ENCODE results near the gene SLC26A2.

Gene SLC26A2

DNA sequence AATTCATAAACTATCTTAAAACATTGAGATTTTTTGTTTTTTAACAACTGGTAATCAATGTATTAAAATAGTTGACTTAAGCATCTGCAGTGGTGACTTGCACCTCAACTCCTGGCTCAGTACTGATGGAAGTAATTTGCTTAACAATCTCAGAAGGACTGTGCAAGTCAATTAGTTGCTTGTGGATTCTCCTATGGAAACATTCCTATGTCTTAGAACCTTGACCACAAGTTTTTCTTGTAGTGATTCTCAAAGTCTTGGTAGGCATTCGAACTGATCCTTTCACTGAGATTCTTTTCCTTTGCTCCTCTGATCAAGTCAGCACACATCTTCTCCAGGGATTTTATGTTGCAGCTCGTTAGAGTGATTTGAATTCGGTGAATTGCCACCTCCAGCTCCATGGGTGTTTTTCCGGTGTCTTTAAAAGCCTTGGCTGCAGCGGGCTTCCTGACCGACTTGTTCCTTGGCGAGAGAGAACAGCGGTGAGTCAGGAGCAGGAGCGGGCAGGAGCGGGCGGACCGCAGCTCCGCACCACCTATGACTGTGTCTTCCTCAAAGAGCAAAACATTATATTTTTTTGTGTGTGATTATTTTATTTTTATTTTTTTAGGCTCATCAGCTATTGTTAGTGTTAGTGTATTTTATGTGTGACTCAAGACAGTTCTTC, 61.1 kb downstream of the SLC26A2 start:
- POLR2A ChIA-PET, result interaction anchor here (0.7 to 1.3 kb wide), 4 partner anchors 12 to 21 kb away, joined by 3 to 5 read pairs (median 4); partner anchors contain the start of genes HMGXB3 and TIGD6
- no peak for DNase-seq (ENCODE audit: low read depth, low spot score)
- no peak overlapping the region for H3K4me3 ChIP-seq (ENCODE audit: low read depth, low read length)

DNA sequence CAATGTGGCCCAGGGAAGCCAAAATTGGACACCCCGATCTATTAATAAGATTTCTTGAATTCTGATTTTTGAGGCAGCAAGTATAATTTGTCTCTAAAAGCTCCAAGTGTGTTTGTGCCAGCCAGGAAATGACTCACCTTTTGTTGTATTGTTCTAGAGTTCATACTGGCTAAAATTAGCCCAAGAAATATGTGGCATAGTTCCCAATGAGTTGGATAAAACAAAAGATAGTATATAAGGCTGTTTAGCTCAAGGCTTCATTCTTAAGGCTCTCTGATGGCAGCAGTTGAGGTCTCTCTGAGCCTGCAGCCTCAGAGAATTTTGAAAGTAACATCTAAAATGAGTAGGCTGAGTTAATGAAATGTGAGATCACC, 61.6 kb downstream of the SLC26A2 start:
- no peak overlapping the region for H3K4me3 ChIP-seq (ENCODE audit: low read depth, low read length)
- POLR2A ChIA-PET, result interaction anchor here (0.7 to 1.3 kb wide), 3 partner anchors 12 to 22 kb away, joined by 3 to 5 read pairs (median 5); partner anchors contain the start of genes HMGXB3 and TIGD6
- no peak for DNase-seq (ENCODE audit: low read depth, low spot score)
- CTCF ChIA-PET, result interaction anchor here (0.8 to 2.6 kb wide), 5 partner anchors 9 to 403 kb away, joined by 3 to 15 read pairs (median 6); partner anchors contain the start of genes HMGXB3 and TIGD6
- TF ChIP-seq, protein P1, sequence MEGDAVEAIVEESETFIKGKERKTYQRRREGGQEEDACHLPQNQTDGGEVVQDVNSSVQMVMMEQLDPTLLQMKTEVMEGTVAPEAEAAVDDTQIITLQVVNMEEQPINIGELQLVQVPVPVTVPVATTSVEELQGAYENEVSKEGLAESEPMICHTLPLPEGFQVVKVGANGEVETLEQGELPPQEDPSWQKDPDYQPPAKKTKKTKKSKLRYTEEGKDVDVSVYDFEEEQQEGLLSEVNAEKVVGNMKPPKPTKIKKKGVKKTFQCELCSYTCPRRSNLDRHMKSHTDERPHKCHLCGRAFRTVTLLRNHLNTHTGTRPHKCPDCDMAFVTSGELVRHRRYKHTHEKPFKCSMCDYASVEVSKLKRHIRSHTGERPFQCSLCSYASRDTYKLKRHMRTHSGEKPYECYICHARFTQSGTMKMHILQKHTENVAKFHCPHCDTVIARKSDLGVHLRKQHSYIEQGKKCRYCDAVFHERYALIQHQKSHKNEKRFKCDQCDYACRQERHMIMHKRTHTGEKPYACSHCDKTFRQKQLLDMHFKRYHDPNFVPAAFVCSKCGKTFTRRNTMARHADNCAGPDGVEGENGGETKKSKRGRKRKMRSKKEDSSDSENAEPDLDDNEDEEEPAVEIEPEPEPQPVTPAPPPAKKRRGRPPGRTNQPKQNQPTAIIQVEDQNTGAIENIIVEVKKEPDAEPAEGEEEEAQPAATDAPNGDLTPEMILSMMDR (IDR thresholded peaks at IDR 0.05; ENCODE audit: insufficient read depth, low read length, missing control alignments), result no peak

More for the DNA sequence above, 61.1 kb downstream of the SLC26A2 start:
- TF ChIP-seq, protein P1 (IDR thresholded peaks at IDR 0.05; ENCODE audit: insufficient read depth, low read length, missing control alignments), result no peak
- CTCF ChIA-PET, result interaction anchor here (0.8 to 2.6 kb wide), 5 partner anchors 15 to 403 kb away, joined by 3 to 15 read pairs (median 6); partner anchors contain the start of genes HMGXB3 and TIGD6

DNA sequence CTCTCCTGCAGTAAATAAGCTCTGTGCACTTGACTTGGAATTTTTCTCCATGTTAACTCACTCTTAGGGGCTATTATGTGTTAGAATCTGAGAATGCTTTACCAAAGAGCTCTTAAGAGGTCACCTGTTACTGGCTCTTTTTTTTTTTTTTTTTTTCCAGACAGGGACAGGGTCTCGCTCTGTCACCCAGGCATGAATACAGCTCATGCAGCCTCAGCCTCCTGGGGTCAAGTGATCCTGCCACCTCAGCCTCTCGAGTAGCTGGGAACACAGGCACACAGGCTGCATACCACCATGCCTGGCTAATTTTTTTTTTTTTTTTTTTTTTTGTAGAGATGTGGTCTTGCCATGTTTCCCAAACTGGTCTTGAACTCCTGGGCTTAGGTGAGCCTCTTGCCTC, 62.1 kb downstream of the SLC26A2 start:
- no peak overlapping the region for H3K4me3 ChIP-seq (ENCODE audit: low read depth, low read length)
- CTCF ChIA-PET, result interaction anchor here (0.8 to 2.6 kb wide), 4 partner anchors 9 to 30 kb away, joined by 4 to 15 read pairs (median 6); partner anchors contain the start of genes HMGXB3 and TIGD6

DNA sequence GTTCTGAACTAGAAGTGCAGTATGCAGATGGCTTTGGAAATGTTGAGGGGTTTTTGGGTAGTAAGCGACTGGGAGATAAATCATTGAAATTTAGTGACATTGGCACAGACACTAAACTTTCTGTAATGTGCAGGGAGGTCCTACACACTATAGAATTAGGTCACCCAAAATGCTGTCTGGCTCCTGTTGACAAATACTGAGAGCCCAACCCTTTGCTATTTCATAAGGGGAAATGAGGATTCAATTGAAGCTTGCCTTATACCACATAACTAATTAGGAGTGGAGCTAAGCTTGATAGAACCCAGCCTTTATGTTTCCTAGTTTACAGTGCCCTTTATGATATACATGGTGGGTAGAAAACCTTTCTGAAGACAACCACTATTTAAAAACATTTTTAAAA, 62.6 kb downstream of the SLC26A2 start:
- TF ChIP-seq, protein P1 (IDR thresholded peaks at IDR 0.05; ENCODE audit: insufficient read depth, low read length, missing control alignments), result no peak
- CTCF ChIA-PET, result interaction anchor here (0.7 to 1.5 kb wide), 5 partner anchors 8 to 192 kb away, joined by 3 to 6 read pairs (median 4); no protein-coding TSS in a partner anchor
- H3K4me3 ChIP-seq (ENCODE audit: low read depth, low read length), result no peak overlapping the region
- no peak for DNase-seq (ENCODE audit: low read depth, low spot score)
- POLR2A ChIA-PET, result no interaction called here

More for the DNA sequence above, 62.1 kb downstream of the SLC26A2 start:
- POLR2A ChIA-PET, result interaction anchor here (0.8 to 1.3 kb wide), 2 partner anchors 12 to 13 kb away, joined by 3 to 5 read pairs; no protein-coding TSS in a partner anchor
- no peak for DNase-seq (ENCODE audit: low read depth, low spot score)
- TF ChIP-seq, protein P1 (IDR thresholded peaks at IDR 0.05; ENCODE audit: insufficient read depth, low read length, missing control alignments), result no peak

DNA sequence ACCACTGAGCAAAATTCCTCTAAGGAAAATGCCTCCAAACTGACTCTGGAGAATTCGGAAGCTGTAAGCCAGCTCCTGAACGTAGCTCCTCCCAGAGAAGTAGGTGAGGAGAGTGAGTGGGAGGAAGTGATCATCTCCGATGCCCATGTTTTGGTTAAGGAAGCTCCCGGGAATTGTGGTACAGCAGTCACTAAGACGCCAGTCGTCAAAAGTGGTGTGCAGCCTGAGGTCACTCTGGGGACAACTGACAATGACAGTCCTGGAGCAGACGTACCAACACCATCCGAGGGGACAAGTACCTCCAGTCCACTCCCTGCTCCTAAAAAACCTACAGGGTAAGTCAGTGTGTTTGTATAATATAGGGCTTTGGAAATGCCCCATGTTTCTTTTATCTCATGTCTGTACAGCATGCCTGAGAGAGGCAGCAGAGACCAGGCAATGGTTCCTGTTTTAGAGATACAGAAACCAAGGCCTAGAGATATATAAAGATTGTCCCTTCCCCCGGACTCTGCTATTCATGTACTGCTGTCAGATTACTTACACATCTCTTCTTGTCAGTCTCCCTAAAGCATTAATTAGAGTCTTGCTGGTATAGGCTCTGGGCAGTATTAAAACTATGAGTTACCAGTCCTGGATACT, 63.9 kb downstream of the SLC26A2 start:
- POLR2A ChIA-PET, result no interaction called here
- H3K4me3 ChIP-seq (ENCODE audit: low read depth, low read length), result no peak overlapping the region
- DNase-seq (ENCODE audit: low read depth, low spot score), result no peak
- CTCF ChIA-PET, result interaction anchor here (0.9 to 1.5 kb wide), 4 partner anchors 12 to 412 kb away, joined by 3 to 6 read pairs (median 4); no protein-coding TSS in a partner anchor
- TF ChIP-seq, protein P1 (IDR thresholded peaks at IDR 0.05; ENCODE audit: insufficient read depth, low read length, missing control alignments), result no peak
